ENCODE results near the gene PNLIP.

DNA sequence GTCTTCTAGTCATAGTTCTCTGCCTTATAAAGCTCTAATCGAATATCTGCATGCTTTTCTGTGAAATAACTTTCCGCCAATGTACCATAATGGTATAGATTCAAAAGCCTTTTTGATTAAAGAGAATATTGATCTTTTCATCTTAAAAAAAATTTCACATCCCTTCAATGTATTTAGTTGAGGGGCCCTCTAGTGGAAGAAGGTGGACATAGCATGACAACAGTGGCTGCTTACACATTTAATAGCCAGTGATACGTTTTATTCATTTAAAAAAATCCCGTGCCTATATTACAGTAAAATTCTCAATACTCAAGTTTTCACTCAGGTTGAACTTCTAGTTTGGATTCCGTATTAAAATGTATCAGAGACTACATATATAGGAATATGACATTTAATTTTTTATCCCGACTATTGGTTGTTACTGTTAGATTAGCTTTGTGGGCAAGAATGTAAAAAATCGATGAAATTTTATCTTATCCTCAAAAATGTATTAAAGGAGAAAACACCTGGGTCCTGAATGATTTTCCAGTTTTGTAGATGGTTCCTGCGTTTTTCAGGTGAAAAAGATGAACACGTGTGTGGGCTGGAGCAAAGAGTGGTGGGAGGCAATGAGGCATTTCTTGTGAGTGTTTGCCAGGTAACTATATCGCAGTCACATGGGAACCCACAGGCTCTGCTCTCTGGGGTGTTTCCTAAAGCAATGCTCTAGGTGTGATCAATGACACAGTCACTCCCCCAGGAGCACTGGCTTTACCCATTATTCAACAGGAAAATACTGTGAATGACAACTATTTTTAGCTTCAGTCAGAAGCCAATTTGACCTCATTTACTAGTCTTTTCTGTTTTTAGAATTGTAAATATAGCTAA is 24.1 kb upstream of the PNLIP start:
- TF ChIP-seq, protein P1, sequence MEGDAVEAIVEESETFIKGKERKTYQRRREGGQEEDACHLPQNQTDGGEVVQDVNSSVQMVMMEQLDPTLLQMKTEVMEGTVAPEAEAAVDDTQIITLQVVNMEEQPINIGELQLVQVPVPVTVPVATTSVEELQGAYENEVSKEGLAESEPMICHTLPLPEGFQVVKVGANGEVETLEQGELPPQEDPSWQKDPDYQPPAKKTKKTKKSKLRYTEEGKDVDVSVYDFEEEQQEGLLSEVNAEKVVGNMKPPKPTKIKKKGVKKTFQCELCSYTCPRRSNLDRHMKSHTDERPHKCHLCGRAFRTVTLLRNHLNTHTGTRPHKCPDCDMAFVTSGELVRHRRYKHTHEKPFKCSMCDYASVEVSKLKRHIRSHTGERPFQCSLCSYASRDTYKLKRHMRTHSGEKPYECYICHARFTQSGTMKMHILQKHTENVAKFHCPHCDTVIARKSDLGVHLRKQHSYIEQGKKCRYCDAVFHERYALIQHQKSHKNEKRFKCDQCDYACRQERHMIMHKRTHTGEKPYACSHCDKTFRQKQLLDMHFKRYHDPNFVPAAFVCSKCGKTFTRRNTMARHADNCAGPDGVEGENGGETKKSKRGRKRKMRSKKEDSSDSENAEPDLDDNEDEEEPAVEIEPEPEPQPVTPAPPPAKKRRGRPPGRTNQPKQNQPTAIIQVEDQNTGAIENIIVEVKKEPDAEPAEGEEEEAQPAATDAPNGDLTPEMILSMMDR (IDR thresholded peaks at IDR 0.05) = peak; percentile 50 to 81 (median 56)
- TF ChIP-seq POLR2A (IDR thresholded peaks at IDR 0.05) = no peak

All from adrenal gland (tissue), 5 donors.